Measurements from ENCODE around the gene ZBTB45. TPM values are rescaled to one million over a fixed set of nuclear protein-coding genes. Genes with fewer than 3 reads are reported as not detected.

Gene ZBTB45
- total and polyA plus RNA-seq, 10 donors, result 4.0 to 16.0 (median 12.0) TPM

- Histone ChIP-seq H3K4me3 (no peak overlapping the region), H3K4me1 (peaks cover 25 to 74% (median 61%) of the 10 kb centered on the region in 6 donors), H3K36me3 (peaks cover 3 to 29% (median 17%) of the 10 kb centered on the region in 6 donors), H3K27ac (no peak overlapping the region), H3K9me3 (no peaks in the 10 kb centered on the region), H3K27me3 (replicated peaks in 1 of 7) (no peaks in the 10 kb centered on the region)
- no peak for DNase-seq
- TF ChIP-seq POLR2A (IDR thresholded peaks at IDR 0.05), result no peak
- TF ChIP-seq, protein P1, sequence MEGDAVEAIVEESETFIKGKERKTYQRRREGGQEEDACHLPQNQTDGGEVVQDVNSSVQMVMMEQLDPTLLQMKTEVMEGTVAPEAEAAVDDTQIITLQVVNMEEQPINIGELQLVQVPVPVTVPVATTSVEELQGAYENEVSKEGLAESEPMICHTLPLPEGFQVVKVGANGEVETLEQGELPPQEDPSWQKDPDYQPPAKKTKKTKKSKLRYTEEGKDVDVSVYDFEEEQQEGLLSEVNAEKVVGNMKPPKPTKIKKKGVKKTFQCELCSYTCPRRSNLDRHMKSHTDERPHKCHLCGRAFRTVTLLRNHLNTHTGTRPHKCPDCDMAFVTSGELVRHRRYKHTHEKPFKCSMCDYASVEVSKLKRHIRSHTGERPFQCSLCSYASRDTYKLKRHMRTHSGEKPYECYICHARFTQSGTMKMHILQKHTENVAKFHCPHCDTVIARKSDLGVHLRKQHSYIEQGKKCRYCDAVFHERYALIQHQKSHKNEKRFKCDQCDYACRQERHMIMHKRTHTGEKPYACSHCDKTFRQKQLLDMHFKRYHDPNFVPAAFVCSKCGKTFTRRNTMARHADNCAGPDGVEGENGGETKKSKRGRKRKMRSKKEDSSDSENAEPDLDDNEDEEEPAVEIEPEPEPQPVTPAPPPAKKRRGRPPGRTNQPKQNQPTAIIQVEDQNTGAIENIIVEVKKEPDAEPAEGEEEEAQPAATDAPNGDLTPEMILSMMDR (IDR thresholded peaks at IDR 0.05 in 8 of 11, conservative IDR thresholded peaks at IDR 0.05 in 3 of 11), result no peak
- WGBS, 5 donors, result 89 to 94% (median 92%) methylated on average over 15 to 25 of the region's 25 CpGs
- intact Hi-C loops (cut with DNase I; ENCODE audit: low total_unique reads), result no loop called here
Observed at GRCh38 chr19:58516246-58516836, 3.3 kb downstream of the ZBTB45 start.

DNA sequence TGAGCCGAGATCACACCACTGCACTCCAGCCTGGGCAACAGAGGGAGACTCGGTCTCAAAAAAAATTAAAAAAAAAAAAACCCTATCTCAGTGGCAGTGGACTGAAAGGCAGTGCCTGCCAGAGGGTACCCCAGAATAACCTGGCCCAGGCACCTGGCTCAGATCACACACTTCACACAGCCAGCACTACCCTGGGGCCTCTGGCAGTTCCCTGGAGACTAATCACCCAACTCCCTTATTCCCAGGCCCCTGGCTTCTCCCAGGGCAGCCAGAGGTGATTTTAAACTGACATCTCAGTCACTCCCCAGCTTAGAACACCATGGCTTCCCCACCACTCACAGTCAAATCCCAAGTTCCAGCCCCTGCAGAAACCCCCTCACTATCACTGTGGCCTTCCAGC lies 4.4 kb downstream of the ZBTB45 start:
- Histone ChIP-seq H3K36me3 (peaks cover 3 to 34% (median 17%) of the 10 kb centered on the region in 6 donors), H3K4me1 (peaks cover 22 to 69% (median 57%) of the 10 kb centered on the region in 6 donors), H3K4me3 (no peak overlapping the region), H3K27me3 (replicated peaks in 1 of 7) (no peaks in the 10 kb centered on the region), H3K9me3 (no peaks in the 10 kb centered on the region), H3K27ac (no peak overlapping the region)
- intact Hi-C loops (cut with DNase I; ENCODE audit: low total_unique reads), result no loop called here
- no peak for DNase-seq
- 87 to 94% (median 93%) methylated on average over 2 of the region's 2 CpGs for WGBS, 5 donors
- TF ChIP-seq POLR2A (IDR thresholded peaks at IDR 0.05) (no peak), POLR2AphosphoS5 (IDR thresholded peaks at IDR 0.05) (no peak)
- TF ChIP-seq, protein P1 (IDR thresholded peaks at IDR 0.05 in 8 of 11, conservative IDR thresholded peaks at IDR 0.05 in 3 of 11), result no peak

- no peaks in the 10 kb centered on the region for H3K9me3 ChIP-seq
- H3K4me3 ChIP-seq, result peak overlapping the region; percentile 21 to 74 (median 40)
- peak overlapping the region in 4 of 8 donors; percentile 55 to 77 (median 70) for H3K27ac ChIP-seq
- TF ChIP-seq, protein P1 (IDR thresholded peaks at IDR 0.05 in 8 of 11, conservative IDR thresholded peaks at IDR 0.05 in 3 of 11), result no peak
- TF ChIP-seq POLR2A (IDR thresholded peaks at IDR 0.05) (no peak), POLR2AphosphoS5 (IDR thresholded peaks at IDR 0.05) (no peak)
- no peaks in the 10 kb centered on the region for H3K27me3 ChIP-seq (replicated peaks in 1 of 7)
- intact Hi-C loops (cut with DNase I; ENCODE audit: low total_unique reads), result no loop called here
- no peak for DNase-seq
- H3K36me3 ChIP-seq, result peaks cover 3 to 34% (median 17%) of the 10 kb centered on the region in 6 donors
- H3K4me1 ChIP-seq, result peaks cover 22 to 63% (median 54%) of the 10 kb centered on the region in 6 donors
- 56 to 72% (median 66%) methylated on average over 3 of the region's 3 CpGs for WGBS, 5 donors
Observed at GRCh38 chr19:58514564-58515022, 5.0 kb downstream of the ZBTB45 start.

- Histone ChIP-seq H3K27ac (peak overlapping the region in 7 of 8 donors; percentile 55 to 77 (median 64)), H3K27me3 (replicated peaks in 1 of 7) (no peaks in the 10 kb centered on the region), H3K4me3 (peak overlapping the region; percentile 21 to 74 (median 40)), H3K4me1 (peaks cover 22 to 59% (median 52%) of the 10 kb centered on the region in 6 donors), H3K9me3 (peaks cover 0 to under 1% (median 0%) of the 10 kb centered on the region in 8 donors), H3K36me3 (peaks cover 3 to 34% (median 17%) of the 10 kb centered on the region in 6 donors)
- DNase-seq, result peak; percentile 97
- TF ChIP-seq, protein P1 (IDR thresholded peaks at IDR 0.05 in 8 of 11, conservative IDR thresholded peaks at IDR 0.05 in 3 of 11), result peak; percentile 80 to 98 (median 97)
- TF ChIP-seq POLR2A (IDR thresholded peaks at IDR 0.05) (no peak), POLR2AphosphoS5 (IDR thresholded peaks at IDR 0.05) (peak; percentile 85 to 90 (median 89))
- 10 to 20% (median 12%) methylated on average over 53 to 66 of the region's 66 CpGs for WGBS, 5 donors
- intact Hi-C loops (cut with DNase I; ENCODE audit: low total_unique reads), result no loop called here
Observed at GRCh38 chr19:58513694-58514563, 5.7 kb downstream of the ZBTB45 start.

Measured in spleen (tissue), 11 donors.